HepG2 (cell line): ENCODE results near the gene HSPB9. TPM values are rescaled to one million over a fixed set of nuclear protein-coding genes. Genes with fewer than 3 reads are reported as not detected.
A peak's percentile ranks its signal among the peaks of the same experiment; 100 is the strongest.

Experiments used
- CEBPB ChIP-seq: IDR thresholded peaks from 2 replicates; pipeline ENCODE4 v1.6.1; 2011; ENCODE audit warnings: low read depth, low read length, improper control_type of control experiment, borderline replicate concordance
- CREM ChIP-seq, 2 experiments: sonication (generic) in 1 of 2; formaldehyde crosslinking in 1 of 2; IDR thresholded peaks; 2 replicates each; pipeline versions ENCODE4 v1.4.0 to v1.6.1; 2016 to 2020; ENCODE audit warnings: antibody characterized with exemption in 1 of 2, mild to moderate bottlenecking in 1 of 2, missing genetic modification reagents in 1 of 2
- EP300 ChIP-seq, 3 experiments: sonication (generic) in 1 of 3; formaldehyde crosslinking in 1 of 3; IDR thresholded peaks; 2 replicates each; pipeline versions ENCODE4 v1.5.1 to v1.6.1; 2011 to 2020; ENCODE audit warnings: low read depth in 2 of 3, low read length in 2 of 3, borderline replicate concordance in 1 of 3, improper control_type of control experiment in 1 of 3, mild to moderate bottlenecking in 1 of 3, missing genetic modification reagents in 1 of 3, moderate library complexity in 1 of 3
- FOXC1 ChIP-seq: sonication (generic); formaldehyde crosslinking; IDR thresholded peaks from 2 replicates; pipeline ENCODE4 v1.8.0; 2022; ENCODE audit warnings: mild to moderate bottlenecking, missing genetic modification reagents, borderline replicate concordance
- MXI1 ChIP-seq: IDR thresholded peaks from 3 replicates; pipeline ENCODE4 v1.6.1; 2012; ENCODE audit warnings: low read depth, low read length, inconsistent platforms, borderline replicate concordance
- NR3C1 ChIP-seq: sonication (generic); formaldehyde crosslinking; IDR thresholded peaks from 2 replicates; pipeline ENCODE4 v1.4.0; 2020; ENCODE audit warnings: missing genetic modification reagents
- PHB2 ChIP-seq: fragments of 450-650 bp; IDR thresholded peaks from 2 replicates; pipeline ENCODE4 v1.6.1; 2018; ENCODE audit not compliant: partially characterized antibody
- PHF21A ChIP-seq: sonication (generic); formaldehyde crosslinking; IDR thresholded peaks from 2 replicates; pipeline ENCODE4 v1.5.0; 2020; ENCODE audit warnings: mild to moderate bottlenecking, missing genetic modification reagents
- SOX13 ChIP-seq, 3 experiments: fragments of 450-650 bp in 1 of 3; sonication (generic) in 1 of 3; formaldehyde crosslinking in 1 of 3; IDR thresholded peaks in 2 of 3; conservative IDR thresholded peaks in 1 of 3; 2 replicates each; pipeline versions ENCODE4 v1.5.0 to v1.6.1; 2016 to 2020; ENCODE audit warnings: antibody characterized with exemption in 1 of 3, mild to moderate bottlenecking in 1 of 3, missing compliant biosample characterization in 1 of 3, missing genetic modification reagents in 1 of 3, moderate library complexity in 1 of 3
- ZMAT3 ChIP-seq: sonication (generic); formaldehyde crosslinking; conservative IDR thresholded peaks from 2 replicates; pipeline ENCODE4 v1.7.0; 2021; ENCODE audit warnings: missing genetic modification reagents
- ZNF343 ChIP-seq: sonication (generic); formaldehyde crosslinking; IDR thresholded peaks from 2 replicates; pipeline ENCODE4 v1.4.0; 2020; ENCODE audit warnings: mild to moderate bottlenecking, missing genetic modification reagents
- ZNF788 ChIP-seq: sonication (generic); formaldehyde crosslinking; IDR thresholded peaks from 2 replicates; pipeline ENCODE4 v1.5.0; 2020; ENCODE audit warnings: mild to moderate bottlenecking, missing genetic modification reagents, borderline replicate concordance
- polyA plus RNA-seq, 8 experiments: library from polyadenylated mRNA; depleted of rRNA in 3 of 8; stranded (reverse) in 7 of 8; unstranded in 1 of 8; fragments of >200 nt; fragmentation: Illumina TruSeq in 4 of 8; extraction: Trizol in 4 of 8; gene quantifications; 2 replicates each; pipeline versions ENCODE4 v1.2.1 to v1.2.3, GENCODE V29; 2011 to 2016; ENCODE audit warnings: low read depth in 4 of 8, missing spikeins in 1 of 8, mixed read lengths in 1 of 8; ENCODE audit not compliant: insufficient read depth in 1 of 8
- total RNA-seq, 5 experiments: library from RNA; depleted of rRNA; stranded (reverse); fragments of >200 nt; fragmentation: Illumina TruSeq; extraction: Trizol; gene quantifications; 2 replicates each; pipeline ENCODE4 v1.2.3, GENCODE V29; 2016; ENCODE audit warnings: low read depth in 1 of 5
- TF ChIP-seq, protein P1 (sequence below): fragments of 450-650 bp; IDR thresholded peaks from 2 replicates; pipeline ENCODE4 v1.6.1; 2016
- TF ChIP-seq, protein P2 (sequence below): sonication (generic); IDR thresholded peaks from 2 replicates; pipeline ENCODE4 v1.6.1; 2016; ENCODE audit warnings: low read depth, borderline replicate concordance
- TF ChIP-seq, protein P3 (sequence below), 2 experiments: sonication (generic) in 1 of 2; formaldehyde crosslinking in 1 of 2; IDR thresholded peaks; 2 replicates each; pipeline versions ENCODE4 v1.5.1 to v1.6.1; 2011 to 2020; ENCODE audit warnings: borderline replicate concordance in 1 of 2, low read depth in 1 of 2, low read length in 1 of 2, mild to moderate bottlenecking in 1 of 2, missing genetic modification reagents in 1 of 2, moderate library complexity in 1 of 2
- TF ChIP-seq, protein P4 (sequence below): sonication (generic); formaldehyde crosslinking; IDR thresholded peaks from 2 replicates; pipeline ENCODE4 v1.4.0; 2020; ENCODE audit warnings: low read depth, missing genetic modification reagents
- TF ChIP-seq, protein P5 (sequence below): sonication (generic); formaldehyde crosslinking; IDR thresholded peaks from 2 replicates; pipeline ENCODE4 v1.8.0; 2022; ENCODE audit warnings: missing genetic modification reagents, low read depth, mild to moderate bottlenecking, borderline replicate concordance

The HSPB9 gene
- total and polyA plus RNA-seq, 2 of the 13 experiments (the other 11 are each of a cell fraction or from before 2014, with no cell fraction given) = 0.05 to 0.24 TPM

DNA sequence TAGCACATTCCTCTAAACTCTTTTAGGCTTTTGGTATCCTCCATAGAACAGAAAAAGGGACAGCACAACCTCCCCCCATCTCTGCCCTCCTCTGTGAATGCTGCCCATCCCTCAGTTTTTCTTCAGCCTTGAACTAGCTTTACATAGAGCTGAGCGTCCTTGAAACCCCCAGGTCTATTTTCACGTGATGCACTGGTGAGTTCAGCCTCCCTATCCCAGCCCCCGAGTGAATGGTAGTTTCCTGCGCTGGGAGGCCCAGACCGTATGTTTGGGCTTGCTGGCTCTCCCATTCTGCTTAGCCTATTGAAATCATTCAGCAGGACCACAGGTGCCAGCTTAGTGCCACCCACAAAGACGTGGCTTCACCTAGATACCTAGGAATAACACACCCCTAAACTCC lies 46.8 kb upstream of the HSPB9 start (continued):
- TF ChIP-seq, protein P1, sequence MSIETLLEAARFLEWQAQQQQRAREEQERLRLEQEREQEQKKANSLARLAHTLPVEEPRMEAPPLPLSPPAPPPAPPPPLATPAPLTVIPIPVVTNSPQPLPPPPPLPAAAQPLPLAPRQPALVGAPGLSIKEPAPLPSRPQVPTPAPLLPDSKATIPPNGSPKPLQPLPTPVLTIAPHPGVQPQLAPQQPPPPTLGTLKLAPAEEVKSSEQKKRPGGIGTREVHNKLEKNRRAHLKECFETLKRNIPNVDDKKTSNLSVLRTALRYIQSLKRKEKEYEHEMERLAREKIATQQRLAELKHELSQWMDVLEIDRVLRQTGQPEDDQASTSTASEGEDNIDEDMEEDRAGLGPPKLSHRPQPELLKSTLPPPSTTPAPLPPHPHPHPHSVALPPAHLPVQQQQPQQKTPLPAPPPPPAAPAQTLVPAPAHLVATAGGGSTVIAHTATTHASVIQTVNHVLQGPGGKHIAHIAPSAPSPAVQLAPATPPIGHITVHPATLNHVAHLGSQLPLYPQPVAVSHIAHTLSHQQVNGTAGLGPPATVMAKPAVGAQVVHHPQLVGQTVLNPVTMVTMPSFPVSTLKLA = no peak
- TF ChIP-seq, protein P2, sequence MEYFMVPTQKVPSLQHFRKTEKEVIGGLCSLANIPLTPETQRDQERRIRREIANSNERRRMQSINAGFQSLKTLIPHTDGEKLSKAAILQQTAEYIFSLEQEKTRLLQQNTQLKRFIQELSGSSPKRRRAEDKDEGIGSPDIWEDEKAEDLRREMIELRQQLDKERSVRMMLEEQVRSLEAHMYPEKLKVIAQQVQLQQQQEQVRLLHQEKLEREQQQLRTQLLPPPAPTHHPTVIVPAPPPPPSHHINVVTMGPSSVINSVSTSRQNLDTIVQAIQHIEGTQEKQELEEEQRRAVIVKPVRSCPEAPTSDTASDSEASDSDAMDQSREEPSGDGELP = no peak
- TF ChIP-seq, protein P3, sequence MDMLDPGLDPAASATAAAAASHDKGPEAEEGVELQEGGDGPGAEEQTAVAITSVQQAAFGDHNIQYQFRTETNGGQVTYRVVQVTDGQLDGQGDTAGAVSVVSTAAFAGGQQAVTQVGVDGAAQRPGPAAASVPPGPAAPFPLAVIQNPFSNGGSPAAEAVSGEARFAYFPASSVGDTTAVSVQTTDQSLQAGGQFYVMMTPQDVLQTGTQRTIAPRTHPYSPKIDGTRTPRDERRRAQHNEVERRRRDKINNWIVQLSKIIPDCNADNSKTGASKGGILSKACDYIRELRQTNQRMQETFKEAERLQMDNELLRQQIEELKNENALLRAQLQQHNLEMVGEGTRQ (IDR thresholded peaks at IDR 0.05; ENCODE audit: low read depth, low read length) = no peak
- TF ChIP-seq, protein P3 (CRISPR knock-in tag; IDR thresholded peaks at IDR 0.05; ENCODE audit: borderline replicate concordance) = peak; percentile 61; the same call in 1 of the 2 replicates
- TF ChIP-seq CEBPB = no peak
- no peak for TF ChIP-seq CREM (IDR thresholded peaks at IDR 0.05)
- TF ChIP-seq CREM (CRISPR knock-in tag; IDR thresholded peaks at IDR 0.05) = no peak
- TF ChIP-seq, protein P4, sequence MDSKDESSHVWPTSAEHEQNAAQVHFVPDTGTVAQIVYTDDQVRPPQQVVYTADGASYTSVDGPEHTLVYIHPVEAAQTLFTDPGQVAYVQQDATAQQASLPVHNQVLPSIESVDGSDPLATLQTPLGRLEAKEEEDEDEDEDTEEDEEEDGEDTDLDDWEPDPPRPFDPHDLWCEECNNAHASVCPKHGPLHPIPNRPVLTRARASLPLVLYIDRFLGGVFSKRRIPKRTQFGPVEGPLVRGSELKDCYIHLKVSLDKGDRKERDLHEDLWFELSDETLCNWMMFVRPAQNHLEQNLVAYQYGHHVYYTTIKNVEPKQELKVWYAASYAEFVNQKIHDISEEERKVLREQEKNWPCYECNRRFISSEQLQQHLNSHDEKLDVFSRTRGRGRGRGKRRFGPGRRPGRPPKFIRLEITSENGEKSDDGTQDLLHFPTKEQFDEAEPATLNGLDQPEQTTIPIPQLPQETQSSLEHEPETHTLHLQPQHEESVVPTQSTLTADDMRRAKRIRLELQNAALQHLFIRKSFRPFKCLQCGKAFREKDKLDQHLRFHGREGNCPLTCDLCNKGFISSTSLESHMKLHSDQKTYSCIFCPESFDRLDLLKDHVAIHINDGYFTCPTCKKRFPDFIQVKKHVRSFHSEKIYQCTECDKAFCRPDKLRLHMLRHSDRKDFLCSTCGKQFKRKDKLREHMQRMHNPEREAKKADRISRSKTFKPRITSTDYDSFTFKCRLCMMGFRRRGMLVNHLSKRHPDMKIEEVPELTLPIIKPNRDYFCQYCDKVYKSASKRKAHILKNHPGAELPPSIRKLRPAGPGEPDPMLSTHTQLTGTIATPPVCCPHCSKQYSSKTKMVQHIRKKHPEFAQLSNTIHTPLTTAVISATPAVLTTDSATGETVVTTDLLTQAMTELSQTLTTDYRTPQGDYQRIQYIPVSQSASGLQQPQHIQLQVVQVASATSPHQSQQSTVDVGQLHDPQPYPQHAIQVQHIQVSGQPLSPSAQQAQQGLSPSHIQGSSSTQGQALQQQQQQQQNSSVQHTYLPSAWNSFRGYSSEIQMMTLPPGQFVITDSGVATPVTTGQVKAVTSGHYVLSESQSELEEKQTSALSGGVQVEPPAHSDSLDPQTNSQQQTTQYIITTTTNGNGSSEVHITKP (CRISPR knock-in tag) = peak; percentile 85
- no peak for TF ChIP-seq ZMAT3 (CRISPR knock-in tag)
- TF ChIP-seq EP300 (IDR thresholded peaks at IDR 0.05; ENCODE audit: low read depth in 2 of 2, low read length in 2 of 2) = peak in 1 of 2 experiments; percentile 31; a peak in 1 of 4 replicates
- TF ChIP-seq EP300 (CRISPR knock-in tag; IDR thresholded peaks at IDR 0.05; ENCODE audit: borderline replicate concordance) = no peak
- TF ChIP-seq ZNF343 (CRISPR knock-in tag) = no peak
- no peak for TF ChIP-seq MXI1
- TF ChIP-seq NR3C1 (CRISPR knock-in tag) = no peak
- TF ChIP-seq, protein P5, sequence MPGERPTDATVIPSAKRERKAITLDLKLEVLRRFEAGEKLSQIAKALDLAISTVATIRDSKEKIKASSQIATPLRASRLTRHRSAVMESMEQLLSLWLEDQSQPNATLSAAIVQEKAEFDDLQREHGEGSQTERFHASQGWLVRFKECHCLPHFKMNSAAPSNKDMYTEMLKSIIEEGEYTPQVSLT (CRISPR knock-in tag) = no peak
- no peak for TF ChIP-seq SOX13 (IDR thresholded peaks at IDR 0.05)
- no peak for TF ChIP-seq SOX13 (CRISPR knock-in tag; conservative IDR thresholded peaks at IDR 0.05 in 1 of 2, IDR thresholded peaks at IDR 0.05 in 1 of 2)
- TF ChIP-seq PHB2 = no peak
- TF ChIP-seq FOXC1 (CRISPR knock-in tag) = no peak
- TF ChIP-seq PHF21A (CRISPR knock-in tag) = 0 out of 2 replicates have a peak, but pooled peaks have one; percentile 30
- peak; percentile 24; the same call in 1 of the 2 replicates for TF ChIP-seq ZNF788 (CRISPR knock-in tag)
